RWPE1 (cell line): Measurements from ENCODE around the gene ARHGDIG.

Experiments
- CTCF ChIA-PET: fragments of 350-600 bp; sonication (Branson Sonifier 250); formaldehyde crosslinking; extraction: SDS; loops from one replicate; lab custom pipeline; 2021; lab: Yijun Ruan, JAX
- POLR2A ChIA-PET: fragments of 400-600 bp; formaldehyde crosslinking; extraction: SDS; loops from one replicate; lab custom pipeline; 2020; ENCODE audit warnings: antibody characterized with exemption; ENCODE audit not compliant: low non-redundant PET; lab: Yijun Ruan, JAX
- DNase-seq: peaks from one replicate; pipeline ENCODE4 v3.0.0; 2012; ENCODE audit warnings: low spot score
- H3K27ac ChIP-seq: fragments of 450-650 bp; 2 replicates; pipeline ENCODE4 v1.5.1; 2017
- TF ChIP-seq, protein P1 (sequence below): fragments of 450-650 bp; conservative IDR thresholded peaks from 2 replicates; pipeline ENCODE4 v1.5.1; 2017; ENCODE audit warnings: low read depth, mild to moderate bottlenecking

The ARHGDIG gene

DNA sequence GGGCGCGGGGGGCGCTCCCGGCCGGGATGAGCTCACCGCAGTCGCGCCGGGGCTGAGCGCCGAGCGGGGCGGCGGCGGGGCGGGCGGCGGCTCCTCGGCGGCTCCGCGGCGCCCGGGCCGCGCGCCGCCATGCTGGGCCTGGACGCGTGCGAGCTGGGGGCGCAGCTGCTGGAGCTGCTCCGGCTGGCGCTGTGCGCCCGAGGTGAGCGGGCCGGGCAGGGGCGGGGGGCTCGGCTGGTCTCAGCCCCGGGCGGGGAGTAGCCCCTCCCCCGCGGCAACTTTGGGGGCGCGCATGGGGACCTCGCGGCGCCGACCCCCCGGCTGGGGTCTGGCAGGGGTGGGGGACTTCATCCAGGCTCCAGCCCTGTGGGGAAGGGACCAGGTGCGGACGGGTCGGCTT lies at the start of gene ARHGDIG:
TSS of gene ARHGDIG (plus strand) at position 40 of the 400 bp plus-strand sequence. CDS start at position 130, 90 bp downstream.
- TF ChIP-seq, protein P1, sequence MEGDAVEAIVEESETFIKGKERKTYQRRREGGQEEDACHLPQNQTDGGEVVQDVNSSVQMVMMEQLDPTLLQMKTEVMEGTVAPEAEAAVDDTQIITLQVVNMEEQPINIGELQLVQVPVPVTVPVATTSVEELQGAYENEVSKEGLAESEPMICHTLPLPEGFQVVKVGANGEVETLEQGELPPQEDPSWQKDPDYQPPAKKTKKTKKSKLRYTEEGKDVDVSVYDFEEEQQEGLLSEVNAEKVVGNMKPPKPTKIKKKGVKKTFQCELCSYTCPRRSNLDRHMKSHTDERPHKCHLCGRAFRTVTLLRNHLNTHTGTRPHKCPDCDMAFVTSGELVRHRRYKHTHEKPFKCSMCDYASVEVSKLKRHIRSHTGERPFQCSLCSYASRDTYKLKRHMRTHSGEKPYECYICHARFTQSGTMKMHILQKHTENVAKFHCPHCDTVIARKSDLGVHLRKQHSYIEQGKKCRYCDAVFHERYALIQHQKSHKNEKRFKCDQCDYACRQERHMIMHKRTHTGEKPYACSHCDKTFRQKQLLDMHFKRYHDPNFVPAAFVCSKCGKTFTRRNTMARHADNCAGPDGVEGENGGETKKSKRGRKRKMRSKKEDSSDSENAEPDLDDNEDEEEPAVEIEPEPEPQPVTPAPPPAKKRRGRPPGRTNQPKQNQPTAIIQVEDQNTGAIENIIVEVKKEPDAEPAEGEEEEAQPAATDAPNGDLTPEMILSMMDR, result no peak
- no peak within 1 kb of the TSS for H3K27ac ChIP-seq
- POLR2A ChIA-PET, result no interaction called here
- no peak for DNase-seq
- CTCF ChIA-PET, result interaction anchor here (0.6 kb wide), 1 partner anchor 145 kb away, joined by 3 read pairs; the partner anchor contains the start of gene RAB11FIP3

- DNase-seq, result no peak
- no peak overlapping the region for H3K27ac ChIP-seq
- TF ChIP-seq, protein P1, result no peak
- ChIA-PET POLR2A (no interaction called here), CTCF (no interaction called here)
Measured at GRCh38 chr16:230949-231348, 49.4 kb upstream of the ARHGDIG start.

- H3K27ac ChIP-seq, result peak within 1 kb of the TSS; percentile 96
- ChIA-PET CTCF (interaction anchor here (0.6 to 0.8 kb wide), 4 partner anchors 11 to 190 kb away, joined by 3 to 6 read pairs (median 4); partner anchors contain the start of gene HBQ1), POLR2A (interaction anchor here (0.6 to 1.1 kb wide), 2 partner anchors 35 to 39 kb away, joined by 3 to 4 read pairs; no protein-coding TSS in a partner anchor)
- peak; percentile 95 for DNase-seq
- TF ChIP-seq, protein P1, result peak; percentile 65
Measured at GRCh38 chr16:234468-235305, 45.7 kb upstream of the ARHGDIG start, which contains the start of gene FAM234A. TSS of gene FAM234A (plus strand) at chr16:234821. CDS start at chr16:254414, 19,593 bp downstream.

DNA sequence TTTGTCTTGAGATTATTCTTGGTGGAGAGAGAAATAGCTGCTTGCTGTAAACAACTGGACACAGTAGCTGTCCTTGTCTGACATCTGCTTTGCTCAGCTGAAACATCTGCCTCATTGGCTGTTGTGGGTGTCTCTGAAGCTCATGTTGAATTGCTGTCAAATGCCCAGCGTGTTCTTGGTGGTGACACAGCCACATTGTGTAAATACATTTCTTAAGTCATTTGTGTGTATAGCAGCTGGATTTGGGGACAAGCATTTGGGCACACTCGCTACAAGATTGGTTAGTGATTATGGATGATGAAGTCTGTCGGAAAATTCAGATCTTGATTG lies 40.5 kb upstream of the ARHGDIG start:
- POLR2A ChIA-PET, result no interaction called here
- TF ChIP-seq, protein P1, result no peak
- no peak overlapping the region for H3K27ac ChIP-seq
- CTCF ChIA-PET, result no interaction called here
- no peak for DNase-seq

DNA sequence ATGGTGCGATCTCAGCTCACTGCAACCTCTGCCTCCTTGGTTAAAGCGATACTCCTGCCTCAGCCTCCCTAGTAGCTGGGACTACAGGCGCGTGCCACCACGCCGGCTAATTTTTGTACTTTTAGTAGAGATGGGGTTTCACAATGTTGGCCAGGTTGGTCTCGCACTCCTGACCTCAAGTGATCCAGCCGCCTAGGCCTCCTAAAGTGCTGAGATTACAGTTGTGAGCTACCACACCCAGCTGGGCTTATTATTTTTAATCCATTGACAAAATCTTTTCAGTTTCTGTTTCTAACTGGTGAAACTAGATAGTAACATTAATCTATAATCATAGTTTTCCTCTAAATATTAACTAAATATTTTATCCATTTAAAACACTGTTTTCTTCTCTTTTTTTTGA lies 39.8 kb upstream of the ARHGDIG start:
- TF ChIP-seq, protein P1, result no peak
- H3K27ac ChIP-seq, result no peak overlapping the region
- POLR2A ChIA-PET, result interaction anchor here (0.7 kb wide), 1 partner anchor 8 kb away, joined by 4 read pairs; no protein-coding TSS in a partner anchor
- DNase-seq, result no peak
- CTCF ChIA-PET, result interaction anchor here (0.6 kb wide), 1 partner anchor 22 kb away, joined by 4 read pairs; no protein-coding TSS in a partner anchor

DNA sequence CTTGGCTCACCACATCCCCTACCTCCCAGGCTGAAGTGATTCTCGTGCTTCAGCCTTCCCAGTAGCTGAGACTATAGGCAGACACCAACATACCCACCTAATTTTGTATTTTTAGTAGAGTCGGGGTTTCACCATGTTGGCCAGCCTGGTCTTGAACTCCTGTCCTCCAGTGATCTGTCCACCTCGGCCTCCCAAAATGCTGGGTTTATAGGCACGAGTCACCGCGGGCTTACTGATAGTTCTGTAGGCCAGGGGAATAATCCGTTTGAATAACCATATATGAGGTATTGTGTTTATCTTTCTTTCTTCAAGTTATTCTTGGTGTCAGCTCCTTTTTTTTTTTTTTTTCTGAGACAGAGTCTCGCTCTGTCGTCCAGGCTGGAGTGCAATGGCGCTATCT lies 38.1 kb upstream of the ARHGDIG start:
- no peak for DNase-seq
- H3K27ac ChIP-seq, result no peak overlapping the region
- TF ChIP-seq, protein P1, result no peak
- POLR2A ChIA-PET, result no interaction called here
- CTCF ChIA-PET, result interaction anchor here (0.6 kb wide), 1 partner anchor 91 kb away, joined by 7 read pairs; no protein-coding TSS in a partner anchor
